NCI-H2227 treated with DMSO at 0.1 percent for 48 hours (cell line): ENCODE measurements around the gene TSG101.

Experiments used
- DNase-seq: peaks from one replicate; lab custom pipeline; 2025; lab: John Stamatoyannopoulos, UW

The TSG101 gene

GRCh38 chr11:18492888-18493287, 33.9 kb downstream of the TSG101 start:
- no peak for DNase-seq

GRCh38 chr11:18491924-18492323, 34.8 kb downstream of the TSG101 start:
- no peak for DNase-seq

- DNase-seq: no peak
Measured at GRCh38 chr11:18490736-18491485, 35.8 kb downstream of the TSG101 start.

- no peak for DNase-seq
Measured at GRCh38 chr11:18490319-18490718, 36.4 kb downstream of the TSG101 start.

- DNase-seq: no peak
Measured at GRCh38 chr11:18485913-18486528, 40.7 kb downstream of the TSG101 start.

GRCh38 chr11:18479063-18479462, 47.7 kb downstream of the TSG101 start:
- DNase-seq: no peak

- no peak for DNase-seq
Measured at GRCh38 chr11:18472587-18472986, 54.2 kb downstream of the TSG101 start.

GRCh38 chr11:18471995-18472394, 54.7 kb downstream of the TSG101 start:
- DNase-seq: no peak

- no peak for DNase-seq
Measured at GRCh38 chr11:18468961-18469360, 57.8 kb downstream of the TSG101 start.

GRCh38 chr11:18468059-18468458, 58.7 kb downstream of the TSG101 start:
- DNase-seq: no peak

- no peak for DNase-seq
Measured at GRCh38 chr11:18466402-18466801, 60.3 kb downstream of the TSG101 start.

GRCh38 chr11:18463439-18463838, 63.3 kb downstream of the TSG101 start:
- no peak for DNase-seq

- DNase-seq: no peak
Measured at GRCh38 chr11:18461909-18462308, 64.8 kb downstream of the TSG101 start.

- DNase-seq: no peak
Measured at GRCh38 chr11:18459634-18460033, 67.1 kb downstream of the TSG101 start.

- DNase-seq: no peak
Measured at GRCh38 chr11:18457450-18457849, 69.3 kb downstream of the TSG101 start.

GRCh38 chr11:18455686-18456372, 70.9 kb downstream of the TSG101 start, which contains the start of gene LDHAL6A:
LDHAL6A (plus strand) TSS chr11:18455856; CDS start chr11:18456681, 825 bp downstream.
- DNase-seq: no peak

- DNase-seq: no peak
Measured at GRCh38 chr11:18452927-18453326, 73.8 kb downstream of the TSG101 start.

GRCh38 chr11:18449251-18449650, 77.5 kb downstream of the TSG101 start:
- DNase-seq: no peak

- DNase-seq: no peak
Measured at GRCh38 chr11:18438691-18439090, 88.1 kb downstream of the TSG101 start.
